HuH-7.5 (cell line): Measurements from ENCODE around the gene WWC2.
"Not testable (repeated sequence)": the region's sequence is repeated elsewhere in the genome, so short reads cannot be mapped to it uniquely, and the experiment has no call there.

ENCODE experiments used
- DNase-seq: peaks from one replicate; pipeline ENCODE4 v3.0.0; 2011; ENCODE audit warnings: low spot score

The WWC2 gene

DNA sequence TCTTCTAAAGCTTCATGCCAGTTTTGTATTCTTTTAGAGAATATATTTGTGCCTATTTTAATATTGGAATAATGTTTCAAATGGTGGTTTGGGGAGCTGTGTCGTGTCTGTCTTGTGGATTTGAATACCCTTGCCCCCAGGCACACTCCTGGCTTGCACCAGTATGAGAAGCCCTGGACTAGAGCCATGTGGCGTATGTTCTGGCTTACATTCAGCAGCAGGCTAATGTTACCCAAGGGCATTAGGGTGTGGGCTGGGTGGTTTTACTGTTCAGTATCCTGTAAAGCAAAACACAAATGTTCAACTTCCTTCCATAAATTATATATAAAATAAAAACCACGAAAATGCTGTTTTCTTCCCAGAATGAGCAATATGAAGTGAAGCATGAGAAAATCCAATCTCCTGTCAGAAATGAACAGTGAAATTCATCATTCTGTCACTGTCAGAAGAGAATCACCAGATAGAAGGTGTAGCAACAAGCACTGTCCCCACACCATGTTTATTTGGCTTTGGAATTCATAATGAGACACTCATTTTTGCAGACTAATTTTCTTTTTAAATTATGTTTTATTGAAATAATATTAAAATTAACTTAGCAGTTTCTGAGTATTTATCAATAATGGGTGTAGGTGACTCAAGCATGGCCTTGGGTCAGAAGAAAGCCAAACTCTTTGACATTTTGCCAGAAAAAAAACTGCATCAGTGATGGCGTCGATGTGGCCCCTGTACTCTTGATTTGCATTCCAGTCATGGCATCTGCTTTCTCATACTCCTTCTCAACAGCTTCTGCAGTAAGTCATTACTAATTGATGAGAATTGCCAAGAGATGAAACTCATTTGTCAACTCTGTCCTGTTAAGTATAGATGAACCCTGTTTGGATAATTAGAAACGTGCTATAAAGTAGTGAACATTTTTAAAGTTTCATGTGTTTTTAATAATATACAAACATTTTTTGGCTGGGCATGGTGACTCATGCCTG is 43.8 kb downstream of the WWC2 start:
- no peak for DNase-seq

DNA sequence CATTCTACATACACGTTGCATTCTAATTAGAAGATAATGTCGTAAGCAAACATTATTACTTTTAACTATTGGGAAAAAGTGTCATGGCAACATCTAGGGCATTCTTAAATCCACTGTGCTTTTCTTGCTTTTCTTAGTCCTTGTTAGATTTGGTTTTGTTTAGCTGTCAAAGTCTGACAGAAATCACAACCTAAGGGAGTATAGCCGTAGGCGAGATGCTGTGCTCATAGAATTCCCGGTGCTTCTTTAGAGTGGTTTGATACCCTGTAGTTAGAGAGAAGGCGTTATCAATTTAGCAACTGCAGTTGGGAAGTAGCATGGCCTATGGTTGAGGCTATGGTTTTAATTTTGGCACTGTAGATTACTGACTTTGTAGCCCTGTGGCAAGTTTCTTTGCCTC is 45.7 kb downstream of the WWC2 start:
- no peak for DNase-seq

DNA sequence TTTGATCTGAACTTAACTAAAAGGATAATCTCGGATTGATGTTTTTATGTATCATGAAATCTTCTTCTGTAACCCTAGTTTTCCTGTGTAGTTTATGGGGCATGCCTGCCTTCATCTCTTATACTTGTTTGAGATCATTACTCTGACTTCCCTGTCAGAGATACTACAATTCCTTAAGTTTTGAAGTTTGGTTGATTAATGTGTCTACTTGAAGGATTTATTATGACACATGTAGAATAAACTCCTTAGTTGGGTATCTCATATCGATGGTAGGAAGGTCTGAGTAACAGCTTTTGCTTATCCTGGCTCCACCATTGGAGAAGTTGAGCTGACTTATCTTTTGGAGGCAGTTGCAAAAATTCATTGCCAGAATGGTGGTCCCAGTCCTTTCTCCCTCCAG is 46.7 kb downstream of the WWC2 start:
- no peak for DNase-seq

DNA sequence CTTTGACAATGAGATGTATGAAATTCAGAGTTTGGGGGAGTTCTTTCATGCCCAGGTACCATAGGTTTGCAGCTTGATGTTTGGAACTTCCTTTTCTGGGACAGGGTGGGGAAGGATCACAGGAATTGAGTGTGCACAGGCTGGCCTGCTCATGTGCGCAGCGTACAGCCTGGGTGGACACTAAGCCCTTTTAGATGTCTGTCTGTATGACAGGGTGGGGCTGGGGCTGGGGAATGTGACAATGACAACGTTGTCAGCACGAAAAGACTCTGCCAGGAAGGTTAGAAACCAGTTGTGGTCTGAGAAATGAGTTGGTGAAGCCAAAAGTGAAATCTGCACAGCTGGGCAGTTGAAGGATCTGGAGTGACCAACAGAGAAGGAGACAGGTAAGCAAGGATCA is 47.4 kb downstream of the WWC2 start:
- no peak for DNase-seq

DNA sequence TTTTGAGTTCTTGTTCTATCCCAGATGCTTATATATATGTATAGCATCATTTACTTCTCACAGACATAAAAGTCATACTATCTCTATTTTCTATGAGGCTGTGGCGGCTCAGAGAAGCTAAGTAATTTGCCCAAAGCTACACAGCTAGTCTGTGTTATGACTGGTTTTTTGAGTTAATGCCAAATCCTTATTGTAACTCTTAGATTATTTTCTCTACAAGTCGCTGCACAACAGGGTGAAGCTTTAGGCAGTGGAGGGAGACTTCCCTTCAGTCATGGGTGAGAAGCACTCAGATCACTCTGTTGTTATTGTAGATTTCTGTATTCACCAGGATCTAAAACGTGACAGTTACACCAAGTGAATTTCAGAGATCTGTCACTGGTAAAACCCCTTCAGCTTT is 48.1 kb downstream of the WWC2 start:
- no peak for DNase-seq

DNA sequence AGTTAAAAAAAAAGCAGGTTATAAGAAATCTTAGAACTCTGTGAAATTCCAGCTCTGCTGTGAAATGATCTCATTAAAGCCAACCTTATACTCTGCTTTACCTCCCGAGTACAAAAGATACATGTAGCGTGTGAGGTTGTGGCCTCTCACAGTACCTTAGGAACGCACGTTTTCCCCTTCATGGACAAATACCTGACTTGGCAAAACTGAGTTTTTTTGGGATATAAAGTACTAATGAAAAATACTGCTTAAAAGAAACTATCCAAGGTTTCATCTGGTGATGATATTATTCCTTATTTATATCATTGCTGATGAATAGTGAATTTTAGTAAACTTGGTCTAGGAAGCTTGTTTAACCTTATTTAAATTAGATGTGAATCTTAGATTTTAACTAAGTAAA is 48.9 kb downstream of the WWC2 start:
- no peak for DNase-seq

DNA sequence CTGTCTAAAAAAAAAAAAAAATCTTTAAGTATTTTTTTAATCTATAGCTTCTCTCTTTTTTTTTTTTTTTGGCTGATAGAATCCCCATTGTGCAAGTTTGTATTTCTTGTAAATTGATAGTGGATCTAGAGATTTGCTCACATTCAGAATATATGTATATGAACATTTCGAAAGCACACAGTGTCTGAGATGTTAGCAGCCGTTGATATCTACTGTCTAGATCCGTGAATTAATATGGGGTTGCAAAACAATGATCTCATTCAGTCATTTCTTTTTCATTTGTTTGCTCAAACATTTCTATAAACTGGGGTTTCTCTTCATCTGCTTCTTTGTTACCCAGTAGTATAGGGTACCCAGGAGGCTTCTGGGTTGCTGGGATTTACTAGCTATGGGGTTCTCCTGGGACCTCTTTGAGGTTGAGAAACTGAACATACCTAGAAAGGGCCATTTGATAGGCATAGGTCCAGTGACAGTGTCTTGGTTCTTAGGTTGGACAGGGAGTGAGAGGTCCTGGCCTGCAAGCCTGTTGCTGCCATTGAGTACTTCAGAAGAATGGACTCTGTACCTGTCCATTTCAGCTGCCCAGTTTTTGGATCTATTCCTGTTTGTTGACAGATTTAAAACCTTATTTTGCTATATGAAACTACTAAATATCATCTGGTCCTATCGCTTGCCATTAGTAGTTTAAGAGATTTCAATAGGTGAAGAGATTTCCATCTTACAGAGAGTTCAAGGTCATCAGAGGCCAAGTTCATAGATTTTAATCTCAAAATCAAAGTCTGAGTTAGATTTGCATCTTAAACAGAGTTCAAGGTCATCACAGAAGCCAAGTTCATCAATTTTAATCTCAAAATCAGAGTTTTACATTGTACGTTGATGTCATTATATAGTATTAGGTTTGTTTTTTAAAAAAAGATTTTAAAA is 50.8 kb downstream of the WWC2 start:
- DNase-seq, result no peak

DNA sequence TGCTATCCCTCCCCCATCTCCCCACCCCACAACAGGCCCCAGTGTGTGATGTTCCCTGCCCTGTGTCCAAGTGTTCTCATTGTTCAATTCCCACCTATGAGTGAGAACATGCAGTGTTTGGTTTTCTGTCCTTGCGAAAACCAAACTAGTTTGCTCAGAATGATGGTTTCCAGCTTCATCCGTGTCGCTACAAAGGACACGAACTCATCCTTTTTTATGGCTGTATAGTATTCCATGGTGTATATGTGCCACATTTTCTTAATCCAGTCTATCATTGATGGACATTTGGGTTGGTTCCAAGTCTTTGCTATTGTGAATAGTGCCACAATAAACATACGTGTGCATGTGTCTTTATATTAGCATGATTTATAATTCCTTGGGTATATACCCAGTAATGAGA is 51.6 kb downstream of the WWC2 start:
- DNase-seq, result not testable (repeated sequence)

DNA sequence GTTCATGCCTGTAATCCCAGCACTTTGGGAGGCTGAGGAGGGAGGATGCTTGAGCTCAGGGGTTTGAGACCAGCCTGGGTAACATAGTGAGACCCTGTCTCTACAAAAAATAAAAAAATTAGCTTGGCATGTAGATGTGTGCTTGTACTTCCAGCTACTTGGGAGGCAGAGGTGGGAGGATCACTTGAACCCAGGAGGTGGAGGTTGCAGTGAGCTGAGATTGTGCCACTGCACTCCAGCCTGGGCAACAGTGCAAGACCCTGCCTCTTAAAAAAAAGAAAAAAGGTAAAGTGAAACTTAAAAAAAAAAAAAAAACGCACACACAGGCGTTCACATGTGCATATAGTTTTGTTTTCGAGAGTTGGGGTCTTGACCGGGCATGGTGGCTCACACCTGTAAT is 53.2 kb downstream of the WWC2 start:
- not testable (repeated sequence) for DNase-seq

DNA sequence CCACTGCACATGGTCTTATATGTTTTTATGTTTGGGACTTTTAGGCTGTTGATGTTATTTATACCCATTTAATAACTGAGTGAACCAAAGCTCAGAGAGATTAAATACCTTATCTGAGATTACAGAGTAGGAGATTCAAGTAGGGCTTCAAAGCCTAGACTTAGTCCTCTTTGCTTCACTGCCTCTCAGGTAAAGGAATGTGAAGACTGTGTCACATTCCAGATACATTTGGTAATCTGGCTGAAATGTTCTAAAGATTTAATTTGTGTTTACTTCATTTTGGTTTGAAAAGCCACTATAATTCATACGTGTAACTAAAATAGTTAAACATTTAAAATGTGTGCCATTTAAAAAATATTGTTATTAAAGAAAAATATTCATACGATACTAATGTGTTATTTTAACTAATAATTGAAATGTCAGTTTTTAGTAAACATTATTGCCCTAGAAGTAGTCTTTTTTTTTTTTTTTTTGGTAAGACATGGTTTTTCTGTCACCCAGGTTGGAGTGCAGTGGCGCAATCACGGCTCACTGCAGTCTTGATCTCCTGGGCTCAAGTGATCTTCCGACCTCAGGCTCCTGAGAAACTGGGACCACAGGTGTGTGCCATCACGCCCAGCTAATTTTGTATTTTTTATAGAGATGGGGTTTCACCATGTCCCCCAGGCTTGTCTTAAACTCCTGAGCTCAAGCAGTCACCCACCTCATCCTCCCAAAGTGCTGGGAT is 54.3 kb downstream of the WWC2 start:
- DNase-seq, result no peak

DNA sequence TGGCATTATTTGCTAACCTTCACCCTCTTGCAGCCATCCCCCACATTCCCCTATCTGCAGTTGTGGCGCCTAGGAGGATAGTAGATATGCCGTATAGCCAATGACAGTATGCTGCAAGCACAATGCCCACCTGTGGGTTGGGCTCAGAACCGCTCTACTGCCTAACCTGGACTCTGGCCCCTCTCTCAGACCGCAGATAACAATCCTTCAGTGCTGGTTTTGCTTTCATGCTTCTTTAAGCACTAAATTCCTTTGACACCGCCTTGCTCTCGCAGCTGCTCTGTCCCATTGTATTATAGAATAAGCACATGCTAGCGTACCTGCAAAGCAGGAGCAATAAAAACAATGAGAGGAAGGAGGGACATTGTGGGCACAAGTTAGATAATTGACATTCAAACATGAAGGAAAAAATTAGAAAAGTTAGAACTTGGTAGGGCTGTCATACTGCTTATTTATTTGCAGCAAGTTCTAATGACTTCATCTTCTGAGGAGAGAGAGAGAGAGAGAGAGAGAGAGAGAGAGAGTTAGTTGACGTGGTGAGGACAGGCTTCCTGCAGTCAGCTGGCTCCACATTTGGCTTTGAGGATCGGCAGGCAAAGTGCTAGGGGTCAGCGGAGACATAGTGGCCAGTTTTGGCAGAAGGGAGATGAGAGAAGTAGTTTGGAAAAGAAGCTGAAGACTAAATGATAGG is 55.8 kb downstream of the WWC2 start:
- DNase-seq, result no peak

DNA sequence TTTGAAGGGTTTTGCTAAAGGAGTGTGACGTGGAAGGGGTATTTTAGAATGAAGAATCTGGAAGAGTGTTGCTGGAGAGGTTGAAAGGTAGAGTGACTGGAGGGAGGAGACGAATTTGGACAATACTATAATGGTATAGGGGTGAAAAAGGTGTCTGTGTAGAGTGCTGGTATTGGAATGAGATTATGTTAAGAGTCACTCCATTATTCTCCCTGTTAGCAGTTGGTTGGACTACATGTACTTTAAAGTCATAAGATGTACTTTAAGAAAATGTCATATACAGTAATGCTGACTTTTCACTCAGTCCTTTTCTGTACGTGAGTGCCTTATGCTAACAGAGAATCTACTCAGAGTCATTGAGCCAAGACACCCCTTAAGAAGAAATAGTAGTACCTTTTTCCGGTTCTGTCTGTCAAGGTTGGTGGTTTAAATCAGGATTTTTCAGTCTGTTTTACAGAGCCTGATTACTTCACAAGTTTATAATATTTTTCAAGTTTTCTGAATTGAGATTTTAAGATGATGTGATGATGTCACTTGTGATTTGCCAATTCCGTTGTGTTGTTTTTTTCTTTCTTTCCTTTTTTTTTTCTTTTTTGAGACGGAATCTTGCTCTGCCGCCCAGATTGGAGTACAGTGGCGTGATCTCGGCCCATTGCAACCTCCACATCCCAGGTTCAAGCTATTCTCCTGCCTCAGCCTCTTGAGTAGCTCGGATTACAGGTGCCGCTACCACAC is 56.6 kb downstream of the WWC2 start:
- no peak for DNase-seq

DNA sequence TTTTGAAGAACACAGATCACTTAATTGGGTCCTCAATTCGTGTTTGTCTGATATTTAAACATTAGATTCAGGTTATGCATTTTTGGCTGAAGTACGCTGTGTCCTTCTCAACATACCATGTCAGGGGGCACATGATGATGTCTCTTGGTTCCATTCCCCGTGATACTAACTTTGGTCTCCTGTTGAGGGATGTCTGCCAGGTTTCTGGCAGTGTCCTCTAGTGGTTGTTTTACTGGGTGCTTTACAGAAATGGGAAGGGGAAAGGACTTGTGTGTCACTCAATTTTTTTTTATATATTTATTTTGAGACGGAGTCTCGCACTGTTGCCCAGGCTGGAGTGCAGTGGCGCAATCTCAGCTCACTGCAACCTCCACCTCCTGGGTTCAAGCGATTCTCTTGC is 58.2 kb downstream of the WWC2 start:
- no peak for DNase-seq

DNA sequence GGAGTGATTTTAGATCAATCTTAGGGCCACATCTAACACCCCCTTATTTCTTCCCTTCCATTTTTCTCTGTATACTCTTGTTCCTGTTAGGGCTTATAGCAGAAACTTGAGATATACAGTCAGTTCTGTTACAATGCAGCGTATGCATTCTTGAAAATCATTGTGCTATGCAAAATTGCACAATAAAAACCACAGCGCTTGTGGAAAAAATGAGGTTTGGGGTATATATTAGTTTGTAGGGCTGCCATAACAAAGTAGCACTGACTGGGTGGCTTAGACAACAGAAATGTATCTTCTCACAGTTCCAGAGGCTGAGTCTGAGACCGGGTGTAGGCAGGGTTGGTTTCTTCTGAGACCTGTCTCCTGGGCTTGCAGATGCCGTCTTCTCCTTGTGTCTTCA is 59.0 kb downstream of the WWC2 start:
- no peak for DNase-seq

DNA sequence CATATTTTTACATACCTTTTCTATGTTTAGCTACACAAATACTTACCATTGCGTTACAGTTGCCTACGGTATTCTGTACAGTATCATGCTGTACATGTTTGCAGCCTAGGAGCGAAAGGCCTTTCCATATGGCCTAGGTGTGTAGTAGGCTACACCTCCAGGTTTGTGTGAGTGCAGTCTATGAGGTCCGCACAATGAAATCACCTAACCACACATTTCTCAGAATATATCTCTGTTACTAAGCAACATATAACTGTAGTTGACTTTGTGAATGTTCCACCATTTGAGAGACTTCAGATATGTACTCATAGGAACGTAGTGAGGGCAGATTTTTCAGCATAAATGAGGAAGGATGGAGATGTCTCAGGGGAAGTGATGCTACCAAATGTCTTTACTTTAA is 62.6 kb downstream of the WWC2 start:
- DNase-seq, result no peak

DNA sequence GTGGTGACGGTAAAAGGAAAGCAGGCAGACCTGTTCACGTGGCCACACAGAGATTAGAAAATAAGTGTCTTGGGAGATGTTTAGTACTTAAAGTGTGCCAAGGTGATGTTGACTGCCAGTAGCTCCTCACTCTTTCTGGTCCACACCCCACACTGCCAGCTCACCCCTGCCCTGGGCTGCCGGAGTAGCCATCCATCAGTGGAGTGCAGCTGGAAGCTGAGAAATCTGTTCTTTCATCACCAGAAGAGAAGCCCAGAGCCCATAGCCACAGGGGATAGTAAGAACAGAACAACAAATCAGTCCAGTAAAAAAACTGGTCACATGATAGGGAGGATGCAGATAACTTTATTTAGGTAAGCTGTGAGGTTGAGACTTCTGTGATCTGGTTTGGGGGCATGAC is 64.1 kb downstream of the WWC2 start:
- DNase-seq, result no peak

DNA sequence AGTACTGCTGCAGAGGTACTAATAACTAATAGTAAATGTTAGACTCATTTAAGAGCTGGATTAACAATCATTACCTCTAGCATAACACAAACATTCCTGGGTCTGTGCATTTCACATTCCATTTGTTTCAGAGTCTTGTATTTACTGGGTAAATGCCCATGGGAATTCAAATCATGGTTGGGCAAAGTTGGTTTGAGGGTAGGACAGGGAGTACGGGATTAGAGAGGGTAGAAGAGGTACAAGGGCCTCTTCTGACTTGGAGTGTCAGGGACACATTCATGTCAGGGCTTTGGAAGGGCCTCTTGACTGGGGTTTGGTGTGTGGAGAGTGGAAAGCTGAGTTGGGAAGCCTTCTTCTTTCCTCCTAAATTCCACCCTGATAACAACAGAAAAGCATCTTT is 65.9 kb downstream of the WWC2 start:
- DNase-seq, result no peak

DNA sequence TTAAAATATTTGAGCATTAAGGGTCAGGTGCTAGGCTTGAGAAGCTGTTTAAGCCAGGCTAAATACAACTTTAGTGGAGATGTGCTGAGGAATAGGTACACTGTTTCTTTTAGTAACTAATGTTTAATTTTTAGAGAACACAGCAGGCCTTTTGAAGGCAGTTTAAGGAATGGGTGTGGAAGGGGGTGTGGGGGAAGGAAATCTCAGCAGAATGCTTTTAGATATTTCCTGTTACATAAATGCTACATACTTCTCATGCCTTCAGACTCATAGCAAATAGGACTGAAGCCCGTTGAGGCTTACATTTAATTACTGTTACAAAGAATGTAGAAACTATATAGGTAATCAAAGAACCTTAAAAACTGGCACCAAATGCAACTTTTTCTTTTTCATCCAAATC is 66.3 kb downstream of the WWC2 start:
- DNase-seq, result no peak

DNA sequence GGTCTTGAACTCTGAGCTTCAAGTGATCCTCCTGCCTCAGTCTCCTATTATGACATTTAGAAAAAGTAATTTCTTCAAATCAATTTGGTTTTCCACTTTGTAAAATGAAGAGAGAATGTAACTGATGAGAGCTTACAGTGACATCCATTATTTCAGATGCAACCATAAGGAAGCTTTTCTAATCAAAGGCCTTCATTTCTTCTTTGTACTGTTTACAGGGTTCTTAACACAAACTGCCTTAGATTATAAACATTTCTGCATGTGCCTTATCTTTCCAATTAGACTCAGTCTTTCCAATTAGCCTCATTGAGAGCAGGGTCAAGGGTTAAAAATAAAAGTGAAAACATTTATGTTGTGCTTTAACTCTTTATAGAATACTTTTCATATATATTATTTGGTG is 71.8 kb downstream of the WWC2 start:
- no peak for DNase-seq

DNA sequence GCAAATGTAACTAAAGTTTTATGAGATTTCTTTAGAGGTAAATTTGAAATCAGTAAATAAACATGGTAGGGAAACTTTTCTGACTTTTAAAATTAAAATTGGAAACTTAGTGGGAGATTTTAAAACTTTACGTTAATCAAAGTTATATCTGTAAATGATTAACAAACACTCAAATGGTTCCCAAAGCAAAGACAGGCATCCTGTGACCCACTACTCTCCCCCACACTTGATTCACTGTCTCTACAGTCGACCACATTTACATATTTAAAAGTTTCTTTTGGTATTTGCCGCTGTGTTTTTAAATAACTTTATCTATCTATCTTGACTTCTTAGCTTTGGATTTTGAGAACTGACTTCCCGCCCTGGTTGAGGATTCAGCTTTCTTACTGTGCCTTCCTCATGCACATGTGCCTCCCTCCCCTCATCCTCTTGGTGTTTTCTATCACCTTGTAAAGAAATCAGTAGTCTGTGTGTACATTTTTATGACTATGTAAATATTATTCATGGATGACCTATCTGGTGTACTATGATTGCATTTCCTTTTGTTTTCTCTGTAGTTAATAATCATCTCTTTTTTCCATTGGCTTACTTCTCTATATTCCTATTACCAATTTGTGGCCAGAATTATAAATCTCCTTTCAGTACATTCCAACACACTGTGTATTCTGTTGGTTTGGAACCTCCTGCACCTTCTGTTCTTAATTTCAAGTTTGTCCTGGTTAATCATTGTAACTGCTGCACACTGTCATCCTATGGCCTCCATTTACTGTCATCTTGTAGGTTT is 72.6 kb downstream of the WWC2 start:
- no peak for DNase-seq
